ENCODE measurements around the gene MAEA. TPM values are rescaled to one million over a fixed set of nuclear protein-coding genes. Genes with fewer than 3 reads are reported as not detected.
A peak's percentile ranks its signal among the peaks of the same experiment; 100 is the strongest.

The MAEA gene
- total and polyA plus RNA-seq, 2 experiments from 2014 or later = 49.8 to 99.0 TPM

DNA sequence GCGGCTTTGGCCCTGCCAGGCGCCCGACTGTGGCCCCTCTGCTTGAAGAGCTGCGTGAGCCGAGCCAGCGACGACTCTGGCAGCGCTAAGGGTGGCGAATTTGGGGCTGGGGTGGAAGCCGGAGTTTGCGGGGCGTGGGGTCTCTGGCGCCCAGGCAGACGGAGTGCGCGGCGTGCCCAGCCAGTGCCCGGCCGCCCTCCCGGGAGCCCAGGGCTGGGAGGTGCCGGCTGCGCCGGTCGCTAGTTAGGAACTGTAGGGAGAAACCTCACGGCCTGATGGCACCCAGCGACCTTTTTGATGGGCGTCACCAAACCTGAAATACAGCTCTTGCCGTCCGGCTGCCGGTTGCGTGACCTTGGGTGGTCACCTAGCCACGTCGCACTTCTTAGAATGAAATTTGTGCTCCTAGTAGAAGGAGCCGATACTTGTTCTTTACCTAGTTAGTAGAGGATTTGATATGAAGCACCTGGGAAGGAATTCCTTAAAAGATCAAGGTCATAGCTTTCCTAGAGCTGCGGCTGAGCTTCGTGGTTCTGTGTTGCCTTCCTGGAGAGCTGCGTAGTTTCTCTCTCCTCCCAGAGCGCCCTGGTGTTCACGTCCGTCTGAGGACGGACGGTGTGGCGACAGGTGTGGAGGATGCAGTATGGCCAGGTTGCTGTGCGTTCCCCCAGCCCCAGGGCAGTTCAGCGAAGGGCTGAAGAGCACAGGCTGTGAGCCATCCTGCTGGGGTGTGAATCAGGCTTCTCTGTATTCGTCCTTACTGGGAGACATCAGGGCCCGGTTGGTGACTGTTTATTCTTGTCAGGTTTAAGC lies 680 bp downstream of the MAEA start:
- H3K27ac ChIP-seq (ENCODE audit: low read depth) = no peak overlapping the region
- peaks cover 23% of the 10 kb centered on the region for H3K36me3 Mint-ChIP-seq (ENCODE audit: low read depth)

More for the DNA sequence above, 680 bp downstream of the MAEA start:
- peaks cover 36% of the 10 kb centered on the region for H3K4me1 Mint-ChIP-seq
- peak overlapping the region; percentile 97 for H3K4me3 Mint-ChIP-seq
- Histone ChIP-seq H3K36me3 (ENCODE audit: insufficient read depth) (no peaks in the 10 kb centered on the region), H3F3A (replicated peaks; ENCODE audit: low read depth) (no peaks in the 10 kb centered on the region), H3K4me1 (ENCODE audit: insufficient read depth) (peaks cover 21% of the 10 kb centered on the region), H3K4me3 (peak overlapping the region; percentile 96), H3K9me2 (ENCODE audit: insufficient read depth) (0 out of 2 replicates have a peak, but pooled peaks cover 7% of the 10 kb centered on the region), H3K27me3 (ENCODE audit: insufficient read depth) (no peaks in the 10 kb centered on the region), H3K79me2 (replicated peaks; ENCODE audit: insufficient read depth) (peaks cover 53% of the 10 kb centered on the region), H4K20me1 (replicated peaks; ENCODE audit: insufficient read depth) (peaks cover 32% of the 10 kb centered on the region), H3K4me2 (peak overlapping the region; percentile 99), H2AFZ (no peak overlapping the region)
- H3K27ac Mint-ChIP-seq = peak overlapping the region; percentile 97
- TF ChIP-seq ZNF331 (CRISPR knock-in tag; IDR thresholded peaks at IDR 0.05; ENCODE audit: low read depth) (no peak), STAT1 (IDR thresholded peaks at IDR 0.05; ENCODE audit: unreplicated experiment) (no peak), POLR2AphosphoS5 (IDR thresholded peaks at IDR 0.05; ENCODE audit: low read depth) (no peak), EZH2 (IDR thresholded peaks at IDR 0.05; ENCODE audit: low read depth, unreplicated experiment) (no peak), ZNF114 (CRISPR knock-in tag; IDR thresholded peaks at IDR 0.05) (no peak), JUNB (IDR thresholded peaks at IDR 0.05; ENCODE audit: unreplicated experiment) (no peak), NANOG (IDR thresholded peaks at IDR 0.05; ENCODE audit: borderline replicate concordance) (no peak), CREB1 (CRISPR knock-in tag; IDR thresholded peaks at IDR 0.05; ENCODE audit: low read depth) (no peak), EZH2phosphoT487 (IDR thresholded peaks at IDR 0.05; ENCODE audit: unreplicated experiment) (no peak)
- TF ChIP-seq, protein P1, sequence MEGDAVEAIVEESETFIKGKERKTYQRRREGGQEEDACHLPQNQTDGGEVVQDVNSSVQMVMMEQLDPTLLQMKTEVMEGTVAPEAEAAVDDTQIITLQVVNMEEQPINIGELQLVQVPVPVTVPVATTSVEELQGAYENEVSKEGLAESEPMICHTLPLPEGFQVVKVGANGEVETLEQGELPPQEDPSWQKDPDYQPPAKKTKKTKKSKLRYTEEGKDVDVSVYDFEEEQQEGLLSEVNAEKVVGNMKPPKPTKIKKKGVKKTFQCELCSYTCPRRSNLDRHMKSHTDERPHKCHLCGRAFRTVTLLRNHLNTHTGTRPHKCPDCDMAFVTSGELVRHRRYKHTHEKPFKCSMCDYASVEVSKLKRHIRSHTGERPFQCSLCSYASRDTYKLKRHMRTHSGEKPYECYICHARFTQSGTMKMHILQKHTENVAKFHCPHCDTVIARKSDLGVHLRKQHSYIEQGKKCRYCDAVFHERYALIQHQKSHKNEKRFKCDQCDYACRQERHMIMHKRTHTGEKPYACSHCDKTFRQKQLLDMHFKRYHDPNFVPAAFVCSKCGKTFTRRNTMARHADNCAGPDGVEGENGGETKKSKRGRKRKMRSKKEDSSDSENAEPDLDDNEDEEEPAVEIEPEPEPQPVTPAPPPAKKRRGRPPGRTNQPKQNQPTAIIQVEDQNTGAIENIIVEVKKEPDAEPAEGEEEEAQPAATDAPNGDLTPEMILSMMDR (conservative IDR thresholded peaks at IDR 0.05; ENCODE audit: low read depth in 2 of 2) = no peak
- TF ChIP-seq, protein P2, sequence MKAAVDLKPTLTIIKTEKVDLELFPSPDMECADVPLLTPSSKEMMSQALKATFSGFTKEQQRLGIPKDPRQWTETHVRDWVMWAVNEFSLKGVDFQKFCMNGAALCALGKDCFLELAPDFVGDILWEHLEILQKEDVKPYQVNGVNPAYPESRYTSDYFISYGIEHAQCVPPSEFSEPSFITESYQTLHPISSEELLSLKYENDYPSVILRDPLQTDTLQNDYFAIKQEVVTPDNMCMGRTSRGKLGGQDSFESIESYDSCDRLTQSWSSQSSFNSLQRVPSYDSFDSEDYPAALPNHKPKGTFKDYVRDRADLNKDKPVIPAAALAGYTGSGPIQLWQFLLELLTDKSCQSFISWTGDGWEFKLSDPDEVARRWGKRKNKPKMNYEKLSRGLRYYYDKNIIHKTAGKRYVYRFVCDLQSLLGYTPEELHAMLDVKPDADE (IDR thresholded peaks at IDR 0.05) = no peak
- TF ChIP-seq, protein P3, sequence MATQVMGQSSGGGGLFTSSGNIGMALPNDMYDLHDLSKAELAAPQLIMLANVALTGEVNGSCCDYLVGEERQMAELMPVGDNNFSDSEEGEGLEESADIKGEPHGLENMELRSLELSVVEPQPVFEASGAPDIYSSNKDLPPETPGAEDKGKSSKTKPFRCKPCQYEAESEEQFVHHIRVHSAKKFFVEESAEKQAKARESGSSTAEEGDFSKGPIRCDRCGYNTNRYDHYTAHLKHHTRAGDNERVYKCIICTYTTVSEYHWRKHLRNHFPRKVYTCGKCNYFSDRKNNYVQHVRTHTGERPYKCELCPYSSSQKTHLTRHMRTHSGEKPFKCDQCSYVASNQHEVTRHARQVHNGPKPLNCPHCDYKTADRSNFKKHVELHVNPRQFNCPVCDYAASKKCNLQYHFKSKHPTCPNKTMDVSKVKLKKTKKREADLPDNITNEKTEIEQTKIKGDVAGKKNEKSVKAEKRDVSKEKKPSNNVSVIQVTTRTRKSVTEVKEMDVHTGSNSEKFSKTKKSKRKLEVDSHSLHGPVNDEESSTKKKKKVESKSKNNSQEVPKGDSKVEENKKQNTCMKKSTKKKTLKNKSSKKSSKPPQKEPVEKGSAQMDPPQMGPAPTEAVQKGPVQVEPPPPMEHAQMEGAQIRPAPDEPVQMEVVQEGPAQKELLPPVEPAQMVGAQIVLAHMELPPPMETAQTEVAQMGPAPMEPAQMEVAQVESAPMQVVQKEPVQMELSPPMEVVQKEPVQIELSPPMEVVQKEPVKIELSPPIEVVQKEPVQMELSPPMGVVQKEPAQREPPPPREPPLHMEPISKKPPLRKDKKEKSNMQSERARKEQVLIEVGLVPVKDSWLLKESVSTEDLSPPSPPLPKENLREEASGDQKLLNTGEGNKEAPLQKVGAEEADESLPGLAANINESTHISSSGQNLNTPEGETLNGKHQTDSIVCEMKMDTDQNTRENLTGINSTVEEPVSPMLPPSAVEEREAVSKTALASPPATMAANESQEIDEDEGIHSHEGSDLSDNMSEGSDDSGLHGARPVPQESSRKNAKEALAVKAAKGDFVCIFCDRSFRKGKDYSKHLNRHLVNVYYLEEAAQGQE (IDR thresholded peaks at IDR 0.05; ENCODE audit: unreplicated experiment) = no peak
- TF ChIP-seq, protein P4, sequence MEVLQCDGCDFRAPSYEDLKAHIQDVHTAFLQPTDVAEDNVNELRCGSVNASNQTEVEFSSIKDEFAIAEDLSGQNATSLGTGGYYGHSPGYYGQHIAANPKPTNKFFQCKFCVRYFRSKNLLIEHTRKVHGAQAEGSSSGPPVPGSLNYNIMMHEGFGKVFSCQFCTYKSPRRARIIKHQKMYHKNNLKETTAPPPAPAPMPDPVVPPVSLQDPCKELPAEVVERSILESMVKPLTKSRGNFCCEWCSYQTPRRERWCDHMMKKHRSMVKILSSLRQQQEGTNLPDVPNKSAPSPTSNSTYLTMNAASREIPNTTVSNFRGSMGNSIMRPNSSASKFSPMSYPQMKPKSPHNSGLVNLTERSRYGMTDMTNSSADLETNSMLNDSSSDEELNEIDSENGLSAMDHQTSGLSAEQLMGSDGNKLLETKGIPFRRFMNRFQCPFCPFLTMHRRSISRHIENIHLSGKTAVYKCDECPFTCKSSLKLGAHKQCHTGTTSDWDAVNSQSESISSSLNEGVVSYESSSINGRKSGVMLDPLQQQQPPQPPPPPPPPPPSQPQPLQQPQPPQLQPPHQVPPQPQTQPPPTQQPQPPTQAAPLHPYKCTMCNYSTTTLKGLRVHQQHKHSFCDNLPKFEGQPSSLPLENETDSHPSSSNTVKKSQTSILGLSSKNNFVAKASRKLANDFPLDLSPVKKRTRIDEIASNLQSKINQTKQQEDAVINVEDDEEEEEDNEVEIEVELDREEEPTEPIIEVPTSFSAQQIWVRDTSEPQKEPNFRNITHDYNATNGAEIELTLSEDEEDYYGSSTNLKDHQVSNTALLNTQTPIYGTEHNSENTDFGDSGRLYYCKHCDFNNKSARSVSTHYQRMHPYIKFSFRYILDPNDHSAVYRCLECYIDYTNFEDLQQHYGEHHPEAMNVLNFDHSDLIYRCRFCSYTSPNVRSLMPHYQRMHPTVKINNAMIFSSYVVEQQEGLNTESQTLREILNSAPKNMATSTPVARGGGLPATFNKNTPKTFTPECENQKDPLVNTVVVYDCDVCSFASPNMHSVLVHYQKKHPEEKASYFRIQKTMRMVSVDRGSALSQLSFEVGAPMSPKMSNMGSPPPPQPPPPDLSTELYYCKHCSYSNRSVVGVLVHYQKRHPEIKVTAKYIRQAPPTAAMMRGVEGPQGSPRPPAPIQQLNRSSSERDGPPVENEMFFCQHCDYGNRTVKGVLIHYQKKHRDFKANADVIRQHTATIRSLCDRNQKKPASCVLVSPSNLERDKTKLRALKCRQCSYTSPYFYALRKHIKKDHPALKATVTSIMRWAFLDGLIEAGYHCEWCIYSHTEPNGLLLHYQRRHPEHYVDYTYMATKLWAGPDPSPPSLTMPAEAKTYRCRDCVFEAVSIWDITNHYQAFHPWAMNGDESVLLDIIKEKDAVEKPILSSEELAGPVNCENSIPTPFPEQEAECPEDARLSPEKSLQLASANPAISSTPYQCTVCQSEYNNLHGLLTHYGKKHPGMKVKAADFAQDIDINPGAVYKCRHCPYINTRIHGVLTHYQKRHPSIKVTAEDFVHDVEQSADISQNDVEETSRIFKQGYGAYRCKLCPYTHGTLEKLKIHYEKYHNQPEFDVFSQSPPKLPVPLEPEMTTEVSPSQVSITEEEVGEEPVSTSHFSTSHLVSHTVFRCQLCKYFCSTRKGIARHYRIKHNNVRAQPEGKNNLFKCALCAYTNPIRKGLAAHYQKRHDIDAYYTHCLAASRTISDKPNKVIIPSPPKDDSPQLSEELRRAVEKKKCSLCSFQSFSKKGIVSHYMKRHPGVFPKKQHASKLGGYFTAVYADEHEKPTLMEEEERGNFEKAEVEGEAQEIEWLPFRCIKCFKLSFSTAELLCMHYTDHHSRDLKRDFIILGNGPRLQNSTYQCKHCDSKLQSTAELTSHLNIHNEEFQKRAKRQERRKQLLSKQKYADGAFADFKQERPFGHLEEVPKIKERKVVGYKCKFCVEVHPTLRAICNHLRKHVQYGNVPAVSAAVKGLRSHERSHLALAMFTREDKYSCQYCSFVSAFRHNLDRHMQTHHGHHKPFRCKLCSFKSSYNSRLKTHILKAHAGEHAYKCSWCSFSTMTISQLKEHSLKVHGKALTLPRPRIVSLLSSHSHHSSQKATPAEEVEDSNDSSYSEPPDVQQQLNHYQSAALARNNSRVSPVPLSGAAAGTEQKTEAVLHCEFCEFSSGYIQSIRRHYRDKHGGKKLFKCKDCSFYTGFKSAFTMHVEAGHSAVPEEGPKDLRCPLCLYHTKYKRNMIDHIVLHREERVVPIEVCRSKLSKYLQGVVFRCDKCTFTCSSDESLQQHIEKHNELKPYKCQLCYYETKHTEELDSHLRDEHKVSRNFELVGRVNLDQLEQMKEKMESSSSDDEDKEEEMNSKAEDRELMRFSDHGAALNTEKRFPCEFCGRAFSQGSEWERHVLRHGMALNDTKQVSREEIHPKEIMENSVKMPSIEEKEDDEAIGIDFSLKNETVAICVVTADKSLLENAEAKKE (CRISPR knock-in tag; IDR thresholded peaks at IDR 0.05) = no peak
- H3K27me3 Mint-ChIP-seq (ENCODE audit: insufficient read depth, low read depth, poor library complexity) = peaks cover 9% of the 10 kb centered on the region
- ATAC-seq = no peak
- H3K9me3 Mint-ChIP-seq = peaks cover 31% of the 10 kb centered on the region
- DNase-seq (ENCODE audit: low spot score) = no peak
